ENCODE data around the gene C3.
"Not testable (repeated sequence)": the region's sequence is repeated elsewhere in the genome, so short reads cannot be mapped to it uniquely, and the experiment has no call there.

The C3 gene

DNA sequence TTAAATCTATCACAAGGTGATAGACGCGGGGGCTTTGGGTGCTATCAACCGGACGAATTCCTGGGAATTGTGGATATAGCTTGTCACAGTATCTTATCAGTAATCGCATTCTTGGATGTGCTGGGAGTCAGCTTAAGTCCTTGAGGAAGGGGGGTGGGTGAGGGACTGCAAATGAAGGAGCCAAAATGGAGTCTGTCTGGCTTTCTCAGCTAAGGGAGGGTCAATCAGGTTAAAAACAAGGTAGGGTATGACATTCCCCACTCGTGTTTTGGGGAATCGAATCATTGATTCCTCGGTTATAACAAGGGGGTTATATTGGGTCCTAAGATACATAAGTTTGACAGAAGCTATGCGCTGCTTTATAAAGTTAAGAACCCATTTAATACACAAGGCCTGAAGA, 64.1 kb downstream of the C3 start:
- DNase-seq, result not testable (repeated sequence)

DNA sequence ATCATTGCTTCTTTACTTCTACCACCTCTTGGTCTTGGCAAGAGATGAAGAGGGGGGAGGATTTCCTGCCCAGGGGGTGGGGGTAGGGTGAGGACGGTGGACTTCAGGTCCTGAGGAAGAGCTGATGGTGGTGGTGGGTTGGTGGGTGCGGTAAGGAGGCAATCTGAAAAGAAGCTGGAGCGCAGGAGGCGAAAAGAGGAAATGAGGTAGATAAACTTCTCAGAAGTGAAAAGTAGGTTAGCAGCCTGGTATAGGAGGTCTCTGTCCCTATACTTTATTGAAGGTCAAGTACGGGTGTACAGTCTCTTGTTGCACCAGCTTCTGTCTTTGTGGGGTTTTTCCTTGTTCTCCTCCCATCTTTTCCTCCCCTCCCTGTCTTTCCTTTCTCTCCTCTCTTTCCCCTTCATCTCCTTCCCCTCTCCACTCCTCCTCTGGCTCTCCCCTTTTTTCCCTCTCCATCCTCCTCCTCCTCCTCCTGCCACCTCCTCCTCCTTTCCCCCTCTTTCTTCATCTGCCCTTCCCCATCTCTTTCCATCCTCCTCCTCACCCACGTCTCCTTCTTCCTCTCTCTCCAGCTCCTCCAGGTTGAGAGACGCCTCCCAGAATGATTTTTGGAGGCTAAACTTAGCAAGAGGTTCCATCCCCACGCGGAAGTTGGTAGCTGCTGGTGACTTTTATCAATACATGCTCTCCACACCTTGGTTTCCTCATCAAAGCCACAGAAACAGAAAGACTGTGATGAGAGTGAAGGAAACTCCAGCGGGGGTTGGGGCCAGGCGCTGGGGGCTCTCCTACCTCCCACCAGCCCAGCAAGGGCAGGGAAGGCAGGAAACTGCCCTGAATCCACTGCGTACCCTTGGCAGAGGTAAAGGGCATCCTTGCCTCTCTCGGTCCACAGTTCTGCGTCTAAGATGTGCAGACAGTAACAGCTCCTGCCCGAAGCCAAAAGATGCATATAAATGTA, 65.8 kb downstream of the C3 start:
- DNase-seq, result no peak

DNA sequence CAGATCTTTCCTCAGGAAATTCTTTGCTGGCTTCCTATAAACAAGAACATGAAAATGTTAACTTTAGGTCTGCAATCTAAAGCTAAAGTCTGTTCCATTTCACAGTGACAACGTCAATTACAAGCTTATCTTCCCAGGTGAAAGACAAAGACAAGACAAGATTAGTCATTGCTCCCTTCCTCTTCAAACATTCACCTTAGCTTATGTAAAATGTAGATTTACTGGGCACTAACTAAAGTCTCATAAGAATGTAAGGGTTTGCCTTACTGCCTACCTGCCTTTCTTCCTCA, 67.7 kb downstream of the C3 start:
- DNase-seq, result no peak

DNA sequence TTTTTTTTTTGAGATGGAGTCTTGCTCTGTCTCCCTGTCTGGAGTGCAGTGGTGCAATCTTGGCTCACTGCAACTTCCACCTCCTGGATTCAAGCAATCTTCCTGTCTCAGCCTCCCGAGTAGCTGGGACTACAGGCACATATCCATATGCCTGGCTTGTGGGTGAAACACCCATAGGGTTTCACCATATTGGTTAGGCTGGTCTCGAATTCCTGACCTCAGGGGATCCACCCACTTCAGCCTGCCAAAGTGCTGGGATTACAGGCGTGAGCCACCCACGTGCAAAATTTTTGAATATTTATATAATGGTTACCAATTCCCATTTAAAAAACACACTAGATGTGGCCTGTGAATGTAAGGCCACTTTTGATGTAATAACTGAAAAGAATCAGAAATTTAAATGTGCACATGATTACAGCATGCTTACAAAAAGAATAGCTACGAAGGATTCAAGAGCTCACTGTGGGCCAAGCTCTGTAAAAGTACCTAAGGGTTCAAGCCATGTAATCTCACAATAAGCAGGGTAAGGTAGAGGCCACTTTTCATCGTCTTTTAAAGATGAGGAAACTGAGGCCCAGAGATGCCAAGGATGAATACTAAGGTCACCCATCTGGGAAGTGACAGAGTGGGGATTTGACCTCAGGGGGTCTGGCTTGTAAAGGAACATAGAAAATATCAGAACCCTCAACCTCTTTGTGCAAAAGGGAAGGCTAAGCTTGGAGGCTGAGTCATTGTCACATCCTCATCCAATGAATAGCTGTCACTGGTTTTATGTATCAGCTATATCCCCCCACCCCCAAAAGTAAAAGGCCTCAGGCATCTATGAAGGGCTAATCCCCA, 68.3 kb downstream of the C3 start:
- DNase-seq, result no peak

DNA sequence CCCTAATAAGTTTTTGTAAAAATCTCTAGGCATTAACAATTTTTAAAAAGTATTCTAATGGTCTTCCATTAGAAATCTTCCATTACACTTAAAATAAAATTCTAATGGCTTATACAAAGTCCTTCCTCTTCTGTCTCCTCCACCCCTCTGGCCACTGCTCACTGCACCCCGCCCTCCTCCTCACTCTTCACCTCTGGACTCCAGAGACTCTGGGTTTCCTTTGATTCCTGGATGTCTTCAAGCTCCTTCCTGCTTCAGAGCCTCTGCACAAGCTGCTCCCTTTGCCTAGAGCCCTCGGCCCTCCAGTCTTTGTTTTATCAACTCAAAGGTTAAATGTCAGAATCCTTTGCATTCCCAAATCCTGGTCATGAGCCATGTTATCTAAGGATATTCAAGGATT, 71.3 kb downstream of the C3 start:
- DNase-seq, result no peak

DNA sequence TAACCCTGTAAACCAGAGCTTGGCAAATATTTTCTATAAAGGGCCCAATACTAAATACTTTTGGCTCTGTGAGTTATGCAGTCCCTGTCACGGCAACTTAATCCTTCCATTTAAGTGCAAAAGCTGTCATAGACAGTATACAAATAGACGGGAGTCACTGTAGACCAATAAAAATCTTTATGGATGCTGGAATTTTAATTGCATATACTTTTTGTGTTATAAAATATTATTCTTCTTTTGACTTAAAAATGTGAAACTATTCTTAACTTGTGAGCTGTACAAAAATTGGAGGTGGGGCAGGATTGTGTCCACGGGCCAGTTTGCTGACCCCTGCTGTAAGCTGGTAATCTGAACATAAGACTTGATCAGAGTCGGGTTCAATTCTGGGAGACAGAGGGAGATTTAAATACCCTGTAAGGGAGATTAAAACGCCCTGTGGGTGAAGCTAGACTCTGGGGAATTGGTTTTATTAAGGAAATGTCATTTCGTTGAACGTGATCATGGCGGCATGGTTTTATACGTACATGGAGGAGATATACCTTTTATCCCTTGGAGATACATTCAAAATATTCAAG, 72.2 kb downstream of the C3 start:
- no peak for DNase-seq

DNA sequence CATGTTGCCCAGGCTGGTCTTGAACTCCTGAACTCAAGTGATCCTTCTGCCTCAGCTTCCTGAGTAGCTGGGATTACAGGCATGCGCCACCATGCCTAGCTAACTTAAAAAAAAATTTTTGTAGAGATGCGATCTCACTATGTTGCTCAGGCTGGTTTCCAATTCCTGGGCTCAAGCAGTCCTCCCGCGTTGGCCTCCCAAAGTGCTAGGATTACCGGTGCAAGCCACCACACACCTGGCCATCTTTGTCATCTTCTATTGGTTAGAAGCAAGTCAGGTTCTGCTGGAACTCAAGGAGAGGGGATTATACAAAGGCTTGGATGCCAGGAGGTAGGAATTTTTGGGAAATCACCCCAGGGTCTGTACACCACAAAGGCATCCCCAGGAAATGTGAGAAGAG, 75.7 kb downstream of the C3 start:
- DNase-seq, result no peak

DNA sequence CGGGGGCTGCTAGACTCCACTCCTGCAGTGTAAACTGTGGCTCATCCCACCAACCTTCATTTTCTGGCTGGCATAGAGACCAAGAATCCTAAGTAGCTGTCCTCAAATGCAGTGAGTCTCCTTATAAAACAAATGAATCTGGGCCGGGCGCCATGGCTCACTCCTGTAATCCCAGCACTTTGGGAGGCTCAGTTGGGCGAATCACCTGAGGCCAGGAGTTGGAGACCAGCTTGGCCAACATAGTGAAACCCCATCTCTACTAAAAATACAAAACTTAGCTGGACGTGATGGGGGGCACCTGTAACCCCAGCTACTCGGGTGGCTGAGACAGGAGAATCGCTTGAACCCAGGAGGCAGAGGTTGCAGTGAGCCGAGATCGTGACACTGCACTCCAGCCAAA, 80.1 kb downstream of the C3 start:
- not testable (repeated sequence) for DNase-seq

DNA sequence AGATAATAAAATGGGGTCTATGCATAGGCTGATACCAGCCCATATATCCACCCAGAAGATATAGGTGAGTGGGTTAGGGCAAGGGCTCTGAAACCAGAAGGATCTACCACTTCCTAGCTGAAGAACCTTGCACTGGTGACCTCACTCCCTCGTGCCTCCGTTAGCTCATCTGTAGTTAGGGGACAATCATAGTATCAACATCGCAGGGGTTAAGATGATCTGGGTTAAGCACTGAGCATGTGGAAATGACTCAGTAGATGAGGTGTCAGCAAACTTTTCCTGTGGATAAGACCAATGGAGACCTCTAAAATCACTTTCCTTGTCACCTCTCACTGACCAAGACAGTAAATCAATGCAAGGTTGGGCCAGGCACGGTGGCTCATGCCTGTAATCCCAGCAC, 81.0 kb downstream of the C3 start:
- DNase-seq, result no peak

DNA sequence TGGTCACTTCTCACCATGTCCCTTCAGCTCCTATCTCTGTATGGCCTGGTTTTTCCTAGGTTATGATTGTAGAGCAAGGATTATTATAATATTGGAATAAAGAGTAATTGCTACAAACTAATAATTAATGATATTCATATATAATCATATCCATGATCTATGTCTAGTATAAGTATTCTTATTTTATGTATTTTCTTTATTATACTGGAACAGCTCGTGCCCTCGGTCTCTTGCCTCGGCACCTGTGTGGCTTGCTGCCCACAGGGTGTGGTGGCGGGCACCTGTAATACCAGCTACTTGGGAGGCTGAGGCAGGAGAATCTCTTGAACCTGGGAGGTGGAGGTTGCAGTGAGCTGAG, 87.0 kb downstream of the C3 start:
- DNase-seq, result not testable (repeated sequence)

DNA sequence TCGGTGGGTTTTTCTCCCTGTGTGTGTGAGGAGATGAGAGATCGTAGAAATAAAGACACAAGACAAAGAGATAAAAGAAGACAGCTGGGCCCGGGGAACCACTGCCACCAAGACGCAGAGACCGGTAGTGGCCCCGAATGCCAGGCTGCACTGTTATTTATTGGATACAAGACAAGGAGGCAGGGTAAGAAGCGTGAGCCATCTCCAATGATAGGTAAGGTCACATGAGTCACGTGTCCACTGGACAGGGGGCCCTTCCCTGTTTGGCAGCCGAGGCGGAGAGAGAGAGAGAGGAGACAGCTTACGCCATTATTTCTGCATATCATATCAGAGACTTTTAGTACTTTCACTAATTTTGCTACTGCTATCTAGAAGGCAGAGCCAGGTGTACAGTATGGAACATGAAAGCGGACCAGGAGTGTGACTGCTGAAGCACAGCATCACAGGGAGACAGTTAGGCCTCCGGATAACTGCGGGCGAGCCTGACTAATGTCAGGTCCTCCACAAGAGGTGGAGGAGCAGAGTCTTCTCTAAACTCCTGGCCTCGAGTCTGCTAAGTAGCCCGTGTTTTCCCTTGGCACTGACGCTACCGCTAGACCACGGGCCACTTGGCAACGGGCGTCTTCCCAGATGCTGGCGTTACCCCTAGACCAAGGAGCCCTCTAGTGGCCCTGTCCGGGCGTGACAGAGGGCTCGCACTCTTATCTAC, 87.5 kb downstream of the C3 start:
- DNase-seq, result not testable (repeated sequence)

DNA sequence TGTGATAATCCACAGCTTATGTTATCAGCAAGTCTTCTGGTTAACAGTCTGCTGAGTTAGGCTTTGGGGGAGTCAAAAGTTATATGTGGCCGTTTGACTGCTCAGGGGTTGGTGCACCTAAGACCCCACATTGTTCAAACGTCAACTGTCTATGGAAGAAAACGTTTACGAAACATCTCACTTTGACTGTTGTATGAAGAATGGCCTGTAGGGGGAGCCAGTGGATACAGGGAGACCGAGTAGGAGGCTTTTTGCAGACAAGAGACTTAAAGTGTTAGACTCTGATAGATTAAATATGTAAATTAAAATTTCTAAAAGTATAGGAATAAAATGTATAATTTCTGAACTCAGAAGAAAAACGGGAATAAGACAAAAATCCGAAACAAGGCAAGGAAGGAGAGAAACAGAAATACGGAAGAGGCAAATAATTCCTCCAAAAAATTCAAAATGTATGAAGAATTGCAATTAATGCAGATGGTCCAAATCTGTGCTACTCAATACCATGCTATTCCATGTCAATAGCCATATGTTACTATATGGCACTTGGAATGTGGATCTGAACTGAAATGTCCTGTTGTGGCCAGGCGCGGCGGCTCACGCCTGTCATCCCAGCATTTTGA, 88.3 kb downstream of the C3 start:
- peak; percentile 58 for DNase-seq

Measured in activated CD4-positive, alpha-beta T cell treated with anti-CD3 and anti-CD28 coated beads for 1 hour (primary cell).